IPS DF 4.7 (cell line): ENCODE results near the gene SHISA3.

Source experiments
- DNase-seq: peaks from one replicate; pipeline ENCODE4 v3.0.0-alpha.2; 2013; ENCODE audit warnings: low spot score; ENCODE audit errors: extremely low read depth

The SHISA3 gene

DNA sequence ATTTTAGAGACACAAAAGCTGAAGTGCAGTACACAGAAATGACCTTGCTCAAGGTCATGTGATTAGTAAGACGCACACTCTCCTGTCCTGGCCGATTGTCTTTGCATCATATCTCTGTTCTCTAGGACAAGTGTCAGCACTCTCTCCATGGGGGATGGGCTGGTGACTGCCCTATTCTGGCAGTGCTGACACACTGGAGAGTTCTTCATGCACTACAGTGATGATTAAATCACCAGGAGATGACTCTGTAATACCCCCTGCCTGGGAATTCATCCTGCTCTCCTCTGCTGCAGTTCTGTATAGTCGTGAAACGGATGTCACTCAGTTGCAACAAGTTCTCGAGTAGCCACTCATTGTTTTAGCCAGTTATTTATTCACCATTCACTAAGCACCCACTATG is 5.3 kb upstream of the SHISA3 start:
- no peak for DNase-seq

DNA sequence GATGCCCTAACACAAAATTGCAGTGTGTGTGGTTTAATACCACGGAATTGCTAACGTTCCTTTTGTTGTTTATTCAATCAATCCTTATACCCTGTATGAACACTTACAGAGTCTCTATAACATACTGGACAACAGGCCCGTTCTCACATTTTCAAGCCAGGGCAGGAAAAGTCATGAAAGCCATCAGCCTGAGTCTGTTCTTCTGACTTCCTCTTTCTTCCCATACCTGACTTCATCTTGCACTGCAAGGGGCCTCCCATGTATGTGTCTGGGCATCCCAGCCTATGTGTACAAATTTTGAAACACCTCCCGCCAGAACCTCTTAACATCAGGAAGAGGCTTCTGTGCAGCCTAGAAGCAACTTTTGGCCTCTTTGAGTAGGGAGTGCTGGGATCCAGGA is 4.9 kb upstream of the SHISA3 start:
- DNase-seq, result no peak

DNA sequence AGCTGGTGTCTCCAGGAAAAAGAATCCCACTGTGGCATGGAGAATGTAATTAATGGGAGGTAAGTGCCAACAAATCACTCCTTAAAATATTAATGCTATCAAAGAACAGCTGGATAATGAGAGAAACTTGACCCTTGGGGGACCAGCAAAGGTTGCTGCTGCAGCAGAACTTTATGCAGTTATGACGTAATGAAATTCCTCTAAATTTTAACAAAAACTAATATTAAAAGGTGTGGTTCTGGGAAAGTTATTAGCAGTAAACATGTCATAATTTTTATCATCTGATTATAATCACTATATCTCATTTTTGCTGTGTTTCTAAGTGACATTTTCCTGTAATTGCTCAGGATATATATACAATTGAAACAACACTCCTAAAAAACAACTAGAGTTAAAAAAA is 1.7 kb upstream of the SHISA3 start:
- no peak for DNase-seq

DNA sequence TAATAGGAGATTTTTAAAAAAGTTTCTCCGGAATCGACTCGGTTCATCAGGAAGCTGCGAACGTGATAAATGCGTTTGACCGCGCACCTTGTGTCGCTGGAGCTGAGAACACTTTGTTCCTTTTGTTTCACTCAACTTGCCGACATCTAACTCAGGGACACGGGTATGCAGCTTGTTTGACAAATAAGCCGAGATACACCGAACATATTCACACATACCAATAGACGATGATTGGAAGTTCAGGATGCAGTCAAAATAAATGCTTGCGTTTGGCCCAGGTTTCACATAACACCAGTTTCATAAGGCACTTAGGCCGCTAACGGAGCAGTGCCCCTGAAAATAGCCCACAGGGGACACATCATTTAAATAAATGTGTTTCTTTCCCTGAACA is 932 bp upstream of the SHISA3 start:
- DNase-seq, result no peak

DNA sequence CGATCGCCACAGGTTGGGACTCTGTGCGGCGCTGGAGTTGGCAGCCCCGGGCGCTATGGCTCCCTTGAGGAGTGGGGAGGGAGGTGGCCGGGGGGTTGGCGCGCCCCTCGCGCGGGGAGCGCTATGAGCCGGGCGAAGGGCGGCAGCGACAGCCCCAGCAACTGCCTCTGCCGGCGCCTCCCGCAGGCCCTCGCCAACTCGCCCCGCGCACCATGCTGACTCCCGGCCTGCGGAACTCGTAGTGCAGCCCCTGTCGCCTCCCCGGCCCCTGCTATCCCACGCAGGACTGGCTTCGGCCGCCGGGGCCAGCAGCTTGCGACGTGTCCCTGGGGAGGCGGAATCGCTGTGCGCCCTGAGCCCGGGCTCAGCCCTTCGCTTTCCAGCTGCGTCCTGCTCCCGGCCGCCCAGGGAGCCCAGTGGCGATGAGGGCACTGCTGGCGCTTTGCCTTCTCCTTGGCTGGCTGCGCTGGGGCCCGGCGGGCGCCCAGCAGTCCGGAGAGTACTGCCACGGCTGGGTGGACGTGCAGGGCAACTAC is 415 bp downstream of the SHISA3 start:
- DNase-seq, result no peak

DNA sequence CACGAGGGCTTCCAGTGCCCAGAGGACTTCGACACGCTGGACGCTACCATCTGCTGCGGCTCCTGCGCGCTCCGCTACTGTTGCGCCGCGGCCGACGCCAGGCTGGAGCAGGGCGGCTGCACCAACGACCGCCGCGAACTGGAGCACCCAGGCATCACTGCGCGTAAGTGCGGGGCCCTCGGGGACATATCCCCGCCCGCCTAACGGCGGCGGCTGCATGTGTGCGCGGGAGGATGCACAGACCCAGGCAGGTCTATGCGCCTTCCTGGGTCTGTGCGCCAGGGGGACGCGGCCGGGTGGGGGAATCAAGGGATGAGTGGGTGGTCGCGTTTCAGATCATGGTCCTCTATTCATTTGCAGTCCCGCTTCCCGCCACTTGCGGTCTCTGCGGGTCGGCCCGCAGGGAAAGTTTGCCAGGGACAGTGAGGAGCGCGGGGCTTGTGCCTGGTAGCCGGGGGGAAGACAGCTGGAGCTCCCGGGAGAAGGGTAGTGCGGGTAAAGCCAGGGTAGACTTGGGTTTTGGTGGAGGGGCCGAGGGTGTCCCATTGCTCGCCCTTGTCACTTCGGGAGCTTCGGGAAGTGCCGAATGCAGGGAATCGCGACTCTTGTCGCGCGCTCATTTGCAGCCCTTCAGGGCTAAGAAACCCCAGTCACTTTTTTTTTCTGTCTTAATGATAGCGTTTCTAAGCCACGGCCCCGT is 1.0 kb downstream of the SHISA3 start:
- DNase-seq, result no peak

DNA sequence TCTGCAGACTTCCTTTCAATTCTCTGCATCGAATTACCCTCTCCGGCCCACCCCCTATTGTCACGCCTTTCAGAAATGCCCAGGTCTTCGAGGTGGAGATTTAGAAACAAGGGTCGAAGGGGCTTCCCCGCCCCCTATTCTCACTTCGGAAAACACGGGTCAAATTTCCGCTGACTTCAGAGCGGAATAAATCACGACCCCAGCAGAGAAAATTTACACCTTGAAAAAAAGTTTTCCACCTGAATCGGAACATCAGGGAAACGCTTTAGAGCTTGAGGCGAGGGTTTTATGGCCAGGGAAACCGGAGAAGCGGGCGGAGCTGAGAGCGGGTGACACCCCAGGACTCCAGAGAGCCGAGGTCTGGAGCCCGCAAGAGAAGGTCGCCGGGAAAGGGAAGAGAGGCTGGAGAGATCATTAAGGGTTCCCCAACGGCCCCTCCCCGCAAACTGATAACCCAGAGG is 1.6 kb downstream of the SHISA3 start:
- DNase-seq, result no peak

DNA sequence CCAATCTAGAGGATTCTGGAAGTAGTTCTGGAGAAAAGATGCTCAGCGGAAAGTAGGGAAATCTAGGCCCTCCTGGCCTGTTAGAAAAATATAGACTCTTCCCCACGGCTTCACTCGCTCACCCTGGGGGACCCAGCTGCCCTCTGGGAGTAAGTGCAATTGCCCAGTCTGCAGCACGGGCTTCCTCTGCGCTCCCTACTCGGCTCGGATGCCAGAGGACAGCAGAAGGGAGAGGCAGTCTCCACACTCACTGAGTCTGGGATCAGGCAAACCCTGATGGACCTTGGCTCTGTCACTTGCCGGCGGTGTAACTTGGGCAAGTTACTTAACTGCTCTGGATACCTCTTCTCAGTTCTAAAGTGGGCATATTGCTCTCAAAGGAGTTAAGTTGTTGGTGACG is 2.1 kb downstream of the SHISA3 start:
- DNase-seq, result no peak

DNA sequence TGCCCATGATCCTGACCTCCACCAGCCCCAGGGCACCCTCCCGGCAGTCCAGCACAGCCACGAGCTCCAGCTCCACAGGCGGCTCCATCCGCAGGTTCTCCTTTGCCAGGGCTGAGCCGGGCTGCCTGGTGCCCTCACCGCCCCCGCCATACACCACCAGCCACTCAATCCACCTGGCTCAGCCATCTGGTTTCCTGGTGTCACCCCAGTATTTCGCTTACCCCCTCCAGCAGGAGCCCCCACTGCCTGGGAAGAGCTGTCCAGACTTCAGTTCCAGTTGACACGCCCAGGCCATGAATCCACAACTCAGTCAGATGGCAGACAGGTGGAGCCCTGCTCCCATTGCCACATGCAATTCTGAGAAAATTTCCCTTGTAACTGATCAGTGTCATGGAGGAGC is 3.9 kb downstream of the SHISA3 start:
- DNase-seq, result no peak

DNA sequence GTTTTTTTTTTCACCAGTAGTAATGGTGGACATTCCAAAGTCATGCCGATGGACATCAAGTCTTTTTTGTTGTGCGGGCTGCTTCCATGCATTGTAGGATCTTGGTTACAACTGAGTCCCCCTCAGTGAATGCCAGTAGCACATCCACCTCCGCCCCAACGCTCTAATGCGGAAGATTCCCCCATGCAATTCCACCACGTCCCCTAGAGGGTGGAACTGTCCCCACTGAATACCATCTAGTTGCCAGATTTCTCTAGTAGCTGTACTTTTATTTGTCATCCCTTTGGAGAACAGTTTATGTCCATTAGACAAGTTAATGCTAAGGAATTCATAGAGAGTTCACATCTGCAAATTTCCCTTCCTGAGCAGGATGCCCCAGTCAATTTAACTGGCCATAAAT is 6.7 kb downstream of the SHISA3 start:
- DNase-seq, result no peak

DNA sequence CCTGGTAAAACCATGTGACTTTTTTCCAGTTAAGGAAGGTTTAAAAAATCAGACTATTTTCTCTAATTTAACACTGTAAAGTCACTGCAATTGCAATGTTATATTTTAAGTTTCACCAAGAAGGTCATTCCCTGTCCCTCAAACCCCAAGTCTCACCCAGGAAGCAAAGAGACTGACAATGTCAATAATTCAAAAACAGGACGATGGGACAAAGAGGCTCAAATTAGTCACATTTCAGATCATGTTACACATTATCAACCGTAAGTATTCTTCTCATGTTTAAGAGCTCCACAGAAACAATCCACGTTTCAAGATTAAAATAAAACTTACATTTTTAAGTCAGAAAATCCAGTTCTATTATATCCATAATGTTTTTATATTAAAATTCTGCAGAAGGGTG is 13.2 kb downstream of the SHISA3 start:
- DNase-seq, result no peak

DNA sequence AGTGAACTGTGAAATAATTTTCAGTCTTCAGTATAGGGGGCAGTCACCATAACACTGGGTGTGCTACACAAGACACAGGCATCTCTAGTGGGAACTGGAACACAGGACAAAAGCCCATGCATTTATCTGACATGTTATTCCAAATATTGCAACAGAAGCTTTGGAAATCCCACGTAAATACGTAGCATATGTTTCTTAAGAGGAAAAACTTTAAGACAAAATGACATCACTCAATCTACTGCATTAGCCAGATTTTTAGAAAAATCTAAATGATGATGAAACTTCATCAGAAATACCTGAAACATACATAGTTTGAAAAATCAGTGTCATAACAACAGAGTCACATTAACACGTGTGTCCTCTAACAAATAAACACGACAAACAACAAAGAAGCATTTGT is 14.5 kb downstream of the SHISA3 start:
- DNase-seq, result no peak

DNA sequence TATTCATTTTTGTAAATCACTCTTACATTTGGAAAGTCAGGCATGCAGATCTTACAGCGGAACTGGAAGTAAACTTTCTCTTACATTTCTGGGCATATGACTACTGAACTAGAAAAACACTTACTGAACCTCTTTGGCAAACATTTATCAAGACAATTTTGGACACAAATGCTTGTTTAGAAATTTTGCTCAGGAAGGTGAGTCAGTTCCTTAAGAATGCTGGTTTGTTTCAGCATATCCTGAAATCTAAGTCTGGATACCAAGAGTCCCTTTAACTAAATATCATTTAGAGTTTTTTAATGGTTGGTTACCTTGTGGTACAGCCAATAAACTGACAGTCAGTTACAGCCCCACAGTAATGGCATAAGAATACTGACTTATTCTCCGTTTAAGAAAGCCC is 15.0 kb downstream of the SHISA3 start:
- DNase-seq, result no peak

DNA sequence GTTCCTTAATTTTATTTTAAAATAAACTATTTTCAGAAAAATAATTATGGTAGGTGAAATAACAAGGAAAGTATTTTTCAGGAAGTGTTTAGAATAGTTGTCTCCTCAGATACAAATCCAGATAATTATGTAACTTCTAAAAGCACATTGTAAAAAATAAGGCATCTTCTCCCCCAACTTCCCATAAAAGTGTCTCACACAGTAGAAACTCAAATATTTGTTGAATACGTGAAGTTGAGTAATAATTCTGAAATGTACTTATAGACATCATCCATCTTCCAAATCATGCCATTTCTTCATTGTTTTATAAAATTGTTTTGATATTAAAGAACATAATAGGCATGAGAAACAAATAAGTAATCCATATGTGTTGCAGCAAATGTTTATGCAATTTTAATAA is 18.0 kb downstream of the SHISA3 start:
- DNase-seq, result no peak

DNA sequence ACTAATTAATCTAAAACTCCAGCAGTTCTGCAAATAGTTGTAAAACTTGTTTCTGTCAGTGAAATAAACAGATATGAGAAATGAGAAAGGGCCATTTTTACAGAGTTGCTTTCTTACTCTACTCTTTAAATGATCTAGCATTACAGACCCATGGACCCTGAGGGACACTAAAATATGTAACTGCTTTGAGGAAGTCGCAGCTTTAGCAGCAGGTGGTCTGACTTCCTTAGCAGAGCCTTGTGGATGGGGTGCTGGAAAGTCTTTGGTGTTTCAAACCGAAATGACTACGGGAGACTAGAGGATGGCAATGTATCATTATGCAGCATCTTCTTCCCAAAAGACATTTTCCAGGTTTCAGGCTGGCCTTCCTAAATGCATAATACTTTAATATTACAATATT is 18.7 kb downstream of the SHISA3 start:
- DNase-seq, result no peak

DNA sequence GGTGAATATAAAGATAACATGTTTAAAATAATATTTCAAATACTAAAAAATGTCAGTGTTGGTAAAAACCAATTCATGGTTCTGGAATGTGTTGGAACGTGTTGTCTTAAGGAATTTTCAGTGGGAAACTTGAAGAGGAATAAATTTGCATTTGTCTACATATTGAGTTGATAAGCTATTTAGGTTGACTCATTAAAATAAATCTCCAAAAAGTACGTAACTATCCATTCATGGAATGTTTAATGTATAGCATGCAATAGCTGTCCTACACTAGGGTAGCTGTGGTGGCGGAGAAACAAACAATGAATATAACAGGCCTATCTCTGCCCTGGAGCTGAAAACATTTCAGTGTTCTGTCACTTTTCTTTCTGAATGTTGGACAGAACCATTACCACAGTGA is 20.3 kb downstream of the SHISA3 start:
- DNase-seq, result no peak

DNA sequence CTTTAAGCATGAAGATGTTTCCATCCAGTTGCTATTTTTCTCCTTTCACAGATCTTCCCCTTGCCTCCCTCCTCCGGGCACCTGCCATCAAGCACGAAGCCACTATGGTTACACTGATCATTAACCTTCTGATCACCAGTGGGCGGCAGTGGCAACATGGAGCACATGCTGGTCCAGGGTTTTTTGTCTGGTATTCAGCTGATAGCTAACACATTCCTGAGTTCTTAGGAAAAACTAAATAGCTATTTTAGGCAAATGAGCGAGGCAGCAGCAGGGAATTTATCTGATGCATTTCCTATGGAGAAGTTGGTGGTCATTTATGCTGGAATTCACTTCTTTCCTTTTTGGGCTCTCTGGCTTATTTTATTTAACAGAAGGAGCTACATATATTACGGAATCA is 22.9 kb downstream of the SHISA3 start:
- no peak for DNase-seq

DNA sequence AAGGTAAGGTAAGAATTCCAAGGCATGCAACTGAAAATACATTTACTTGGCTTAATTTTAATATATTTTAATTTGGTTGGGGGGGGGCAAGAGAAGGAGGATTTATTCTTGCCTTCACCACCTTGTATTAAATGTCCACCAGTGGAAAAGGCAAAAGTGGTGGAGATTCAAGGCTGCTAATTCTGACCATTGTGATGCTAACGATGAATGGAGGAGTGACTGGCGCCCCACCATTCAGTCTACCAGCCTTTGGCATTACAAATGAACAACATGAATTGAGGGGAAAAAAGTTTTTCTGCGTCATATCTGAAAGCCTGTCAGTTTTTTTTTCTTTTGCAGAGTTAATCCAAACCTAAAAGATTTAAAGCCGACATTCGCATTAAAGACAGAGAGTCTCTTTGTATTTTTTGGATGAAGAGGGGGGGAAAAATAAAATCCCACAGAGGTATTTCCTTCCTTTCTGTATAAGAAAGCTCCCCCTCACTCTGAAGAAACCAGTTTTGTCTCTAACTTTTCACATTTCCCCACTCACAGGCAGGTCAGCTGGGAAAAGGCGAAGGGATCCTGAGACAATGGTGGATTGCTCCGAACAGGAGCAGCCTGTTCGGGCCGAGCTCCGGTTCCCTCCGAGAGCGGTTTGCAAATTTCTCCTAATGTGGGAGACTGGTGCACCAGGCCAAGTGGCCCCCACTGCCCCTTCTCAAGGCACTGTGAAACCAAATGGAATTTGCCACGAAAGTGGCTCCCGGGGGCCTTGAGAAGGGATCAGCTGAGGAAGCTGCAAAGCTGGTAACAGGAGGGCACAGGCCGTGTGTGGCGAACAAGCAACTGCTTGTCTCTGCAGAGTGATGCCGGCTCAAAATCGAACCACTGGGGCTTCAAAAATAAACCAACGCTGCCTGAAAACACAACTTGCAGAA is 28.1 kb downstream of the SHISA3 start:
- no peak for DNase-seq

DNA sequence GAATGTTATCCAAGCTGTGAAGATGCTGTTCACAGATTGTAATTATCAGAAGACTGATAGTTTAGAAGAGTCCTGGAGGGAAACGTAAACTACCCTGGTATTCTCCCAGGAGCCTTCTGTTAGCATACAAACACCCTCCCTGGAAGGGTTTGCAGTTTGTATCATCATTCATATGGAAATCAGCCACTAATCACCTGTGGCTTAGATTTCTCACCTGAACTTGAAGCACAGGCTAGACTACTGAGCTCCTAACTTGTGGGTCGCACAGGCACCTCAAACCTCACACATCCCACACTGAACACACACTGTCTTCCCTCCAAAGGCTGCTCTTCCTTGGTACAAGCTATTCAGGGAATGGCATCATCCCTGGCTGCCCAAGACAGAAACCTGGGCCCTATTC is 30.7 kb downstream of the SHISA3 start:
- DNase-seq, result no peak

DNA sequence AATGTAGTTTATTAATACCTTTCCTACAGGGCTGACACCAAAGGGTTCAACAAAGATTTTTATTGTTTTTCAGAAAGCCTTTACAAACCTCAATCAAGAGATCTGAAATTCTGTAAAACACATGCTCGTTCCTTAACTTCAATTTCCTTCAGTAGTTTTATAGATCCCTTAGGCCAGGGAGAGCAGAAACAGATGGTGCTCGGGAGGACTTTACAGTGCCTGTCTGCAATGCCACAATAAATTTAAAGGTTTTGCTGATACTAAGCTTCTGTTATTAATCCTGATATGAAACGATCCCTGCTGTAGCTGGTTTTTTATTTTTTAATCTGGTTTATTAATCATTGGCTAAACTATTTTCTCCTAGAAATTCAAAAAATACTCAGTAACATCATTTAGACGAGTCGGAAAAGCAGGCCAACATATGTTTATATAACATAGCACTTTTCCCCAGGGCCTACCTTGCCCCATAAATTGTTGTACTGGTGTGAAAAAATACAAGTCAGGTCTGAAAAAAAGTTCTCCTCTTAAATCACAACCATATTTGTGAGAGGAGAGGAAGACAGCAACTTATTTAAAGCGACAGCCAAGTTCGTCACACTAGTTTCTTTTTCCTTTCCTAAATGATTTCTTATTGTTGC is 39.8 kb downstream of the SHISA3 start:
- no peak for DNase-seq

DNA sequence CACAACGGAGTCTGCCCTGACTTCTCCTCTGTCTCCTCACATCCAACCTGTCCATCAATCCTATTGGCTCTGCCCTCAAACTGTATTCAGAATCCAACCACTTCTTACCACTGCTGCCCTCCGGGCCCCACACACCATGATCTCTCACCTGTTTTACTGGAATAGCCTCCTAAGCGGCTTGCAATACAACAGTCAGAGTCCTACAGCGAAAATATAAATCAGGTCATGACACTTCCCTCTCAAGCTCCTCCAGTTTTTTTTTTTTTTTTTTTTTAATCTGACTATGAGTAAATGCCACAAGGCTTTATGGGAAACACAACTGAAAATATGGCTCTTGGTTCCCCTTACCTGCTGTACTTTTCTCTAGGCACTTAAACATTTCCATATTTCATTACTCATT is 42.8 kb downstream of the SHISA3 start:
- no peak for DNase-seq

DNA sequence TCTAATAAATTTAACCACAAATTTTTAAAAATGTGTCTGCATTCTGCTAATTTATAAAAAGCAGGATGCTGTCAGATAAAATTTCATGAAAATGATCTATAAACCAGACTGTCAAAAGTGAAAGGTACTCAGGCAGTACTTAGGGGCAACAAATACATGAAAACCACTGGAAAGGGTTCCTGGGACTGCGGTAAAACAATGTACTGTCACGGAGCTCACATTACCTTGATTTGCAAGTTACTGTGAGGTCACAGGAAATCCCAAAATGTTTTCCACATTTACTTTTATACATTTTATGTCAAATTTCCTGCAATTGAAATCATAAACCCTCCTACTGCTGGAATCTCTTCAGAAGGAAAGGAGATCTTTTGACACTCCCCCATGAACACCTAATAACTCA is 45.3 kb downstream of the SHISA3 start:
- DNase-seq, result no peak
